Measurements from ENCODE around the gene NRK.

DNA sequence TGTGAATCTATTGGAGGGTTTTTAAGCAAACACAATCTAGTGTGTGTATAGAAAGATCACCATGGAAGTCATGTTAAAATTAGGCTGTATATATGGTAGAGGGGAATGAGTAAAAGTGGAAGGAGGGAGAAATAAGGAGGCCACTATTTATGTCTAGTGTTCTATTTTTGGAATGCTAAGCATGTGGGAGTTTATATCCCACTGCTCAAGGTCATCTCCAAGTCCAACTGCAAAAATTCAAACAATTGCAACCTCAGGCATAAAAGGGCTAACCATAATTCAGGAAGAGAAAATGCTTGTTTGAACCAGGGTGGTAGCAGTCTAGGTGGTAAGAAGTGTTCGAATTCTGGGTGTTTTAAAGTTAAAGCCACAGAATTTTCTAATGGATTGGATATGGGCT lies 177.0 kb downstream of the NRK start:
- TF ChIP-seq, protein P1, sequence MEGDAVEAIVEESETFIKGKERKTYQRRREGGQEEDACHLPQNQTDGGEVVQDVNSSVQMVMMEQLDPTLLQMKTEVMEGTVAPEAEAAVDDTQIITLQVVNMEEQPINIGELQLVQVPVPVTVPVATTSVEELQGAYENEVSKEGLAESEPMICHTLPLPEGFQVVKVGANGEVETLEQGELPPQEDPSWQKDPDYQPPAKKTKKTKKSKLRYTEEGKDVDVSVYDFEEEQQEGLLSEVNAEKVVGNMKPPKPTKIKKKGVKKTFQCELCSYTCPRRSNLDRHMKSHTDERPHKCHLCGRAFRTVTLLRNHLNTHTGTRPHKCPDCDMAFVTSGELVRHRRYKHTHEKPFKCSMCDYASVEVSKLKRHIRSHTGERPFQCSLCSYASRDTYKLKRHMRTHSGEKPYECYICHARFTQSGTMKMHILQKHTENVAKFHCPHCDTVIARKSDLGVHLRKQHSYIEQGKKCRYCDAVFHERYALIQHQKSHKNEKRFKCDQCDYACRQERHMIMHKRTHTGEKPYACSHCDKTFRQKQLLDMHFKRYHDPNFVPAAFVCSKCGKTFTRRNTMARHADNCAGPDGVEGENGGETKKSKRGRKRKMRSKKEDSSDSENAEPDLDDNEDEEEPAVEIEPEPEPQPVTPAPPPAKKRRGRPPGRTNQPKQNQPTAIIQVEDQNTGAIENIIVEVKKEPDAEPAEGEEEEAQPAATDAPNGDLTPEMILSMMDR (IDR thresholded peaks at IDR 0.05 in 2 of 3, conservative IDR thresholded peaks at IDR 0.05 in 1 of 3; ENCODE audit: borderline replicate concordance in 1 of 3, insufficient read depth in 1 of 3, low read depth in 2 of 3, low read length in 2 of 3), result no peak
- no peak for TF ChIP-seq EZH2 (IDR thresholded peaks at IDR 0.05)
- TF ChIP-seq CEBPB (IDR thresholded peaks at IDR 0.05; ENCODE audit: low read depth), result no peak
- TF ChIP-seq ZNF274 (IDR thresholded peaks at IDR 0.05; ENCODE audit: low read depth, low read length), result no peak
- no peak for TF ChIP-seq EZH2phosphoT487 (IDR thresholded peaks at IDR 0.05; ENCODE audit: borderline replicate concordance)
- no peak for TF ChIP-seq POLR2A (IDR thresholded peaks at IDR 0.05; ENCODE audit: borderline replicate concordance, extremely low read depth, insufficient read depth, insufficient read length)
- TF ChIP-seq CBX3 (IDR thresholded peaks at IDR 0.05; ENCODE audit: low read depth), result no peak
- TF ChIP-seq, protein P2, sequence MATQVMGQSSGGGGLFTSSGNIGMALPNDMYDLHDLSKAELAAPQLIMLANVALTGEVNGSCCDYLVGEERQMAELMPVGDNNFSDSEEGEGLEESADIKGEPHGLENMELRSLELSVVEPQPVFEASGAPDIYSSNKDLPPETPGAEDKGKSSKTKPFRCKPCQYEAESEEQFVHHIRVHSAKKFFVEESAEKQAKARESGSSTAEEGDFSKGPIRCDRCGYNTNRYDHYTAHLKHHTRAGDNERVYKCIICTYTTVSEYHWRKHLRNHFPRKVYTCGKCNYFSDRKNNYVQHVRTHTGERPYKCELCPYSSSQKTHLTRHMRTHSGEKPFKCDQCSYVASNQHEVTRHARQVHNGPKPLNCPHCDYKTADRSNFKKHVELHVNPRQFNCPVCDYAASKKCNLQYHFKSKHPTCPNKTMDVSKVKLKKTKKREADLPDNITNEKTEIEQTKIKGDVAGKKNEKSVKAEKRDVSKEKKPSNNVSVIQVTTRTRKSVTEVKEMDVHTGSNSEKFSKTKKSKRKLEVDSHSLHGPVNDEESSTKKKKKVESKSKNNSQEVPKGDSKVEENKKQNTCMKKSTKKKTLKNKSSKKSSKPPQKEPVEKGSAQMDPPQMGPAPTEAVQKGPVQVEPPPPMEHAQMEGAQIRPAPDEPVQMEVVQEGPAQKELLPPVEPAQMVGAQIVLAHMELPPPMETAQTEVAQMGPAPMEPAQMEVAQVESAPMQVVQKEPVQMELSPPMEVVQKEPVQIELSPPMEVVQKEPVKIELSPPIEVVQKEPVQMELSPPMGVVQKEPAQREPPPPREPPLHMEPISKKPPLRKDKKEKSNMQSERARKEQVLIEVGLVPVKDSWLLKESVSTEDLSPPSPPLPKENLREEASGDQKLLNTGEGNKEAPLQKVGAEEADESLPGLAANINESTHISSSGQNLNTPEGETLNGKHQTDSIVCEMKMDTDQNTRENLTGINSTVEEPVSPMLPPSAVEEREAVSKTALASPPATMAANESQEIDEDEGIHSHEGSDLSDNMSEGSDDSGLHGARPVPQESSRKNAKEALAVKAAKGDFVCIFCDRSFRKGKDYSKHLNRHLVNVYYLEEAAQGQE (IDR thresholded peaks at IDR 0.05; ENCODE audit: low read depth), result no peak
- no peak for TF ChIP-seq POLR2AphosphoS5 (IDR thresholded peaks at IDR 0.05; ENCODE audit: low read depth, low read length)
- no peak for TF ChIP-seq SP1 (IDR thresholded peaks at IDR 0.05; ENCODE audit: low read depth)
- TF ChIP-seq RAD21 (IDR thresholded peaks at IDR 0.05; ENCODE audit: low read depth), result no peak
